GM23338 (cell line): ENCODE measurements around the gene NTNG1. TPM values are rescaled to one million over a fixed set of nuclear protein-coding genes. Genes with fewer than 3 reads are reported as not detected.

ENCODE experiments used
- ATAC-seq: fragments of 200-7000 bp; cut with Tn5 transposase; 3 replicates; pipeline ENCODE4 v1.9.1; 2020
- DNase-seq: peaks from one replicate; pipeline ENCODE4 v3.0.0-alpha.2; 2015; ENCODE audit warnings: low spot score
- H2AFZ ChIP-seq: fragments of 200-600 bp; sonication (generic); 2 replicates; pipeline ENCODE4 v1.8.0; 2016; ENCODE audit warnings: antibody characterized with exemption, mild to moderate bottlenecking, moderate library complexity
- H3F3A ChIP-seq: fragments of 200-600 bp; sonication (generic); replicated peaks from 2 replicates; pipeline ENCODE4 v1.8.0; 2017; ENCODE audit warnings: antibody characterized with exemption, mixed run types, low read depth
- H3K27ac ChIP-seq: fragments of 200-600 bp; sonication (generic); 2 replicates; pipeline ENCODE4 v1.6.1; 2016; ENCODE audit warnings: low read depth
- H3K27me3 ChIP-seq: fragments of 200-600 bp; sonication (generic); 2 replicates; pipeline ENCODE4 v1.8.0; 2016; ENCODE audit warnings: mild to moderate bottlenecking, mixed run types, moderate library complexity; ENCODE audit not compliant: insufficient read depth
- H3K36me3 ChIP-seq: fragments of 200-600 bp; sonication (generic); 2 replicates; pipeline ENCODE4 v1.8.0; 2016; ENCODE audit warnings: mild to moderate bottlenecking; ENCODE audit not compliant: insufficient read depth
- H3K4me1 ChIP-seq: fragments of 200-600 bp; sonication (generic); 2 replicates; pipeline ENCODE4 v1.8.0; 2016; ENCODE audit warnings: mild to moderate bottlenecking, moderate library complexity; ENCODE audit not compliant: insufficient read depth
- H3K4me2 ChIP-seq: fragments of 200-600 bp; sonication (generic); 2 replicates; pipeline ENCODE4 v1.7.1; 2017; ENCODE audit warnings: mixed run types
- H3K4me3 ChIP-seq: fragments of 200-600 bp; sonication (generic); 2 replicates; pipeline ENCODE4 v1.6.1; 2016; ENCODE audit warnings: mixed run types
- H3K79me2 ChIP-seq: fragments of 200-600 bp; sonication (generic); replicated peaks from 2 replicates; pipeline ENCODE4 v1.8.0; 2017; ENCODE audit warnings: mild to moderate bottlenecking; ENCODE audit not compliant: insufficient read depth
- H3K9me2 ChIP-seq: fragments of 200-600 bp; sonication (generic); 2 replicates; pipeline ENCODE4 v1.8.0; 2017; ENCODE audit not compliant: insufficient read depth
- H4K20me1 ChIP-seq: fragments of 200-600 bp; sonication (generic); replicated peaks from 2 replicates; pipeline ENCODE4 v1.8.0; 2017; ENCODE audit warnings: mild to moderate bottlenecking; ENCODE audit not compliant: insufficient read depth
- H3K27ac Mint-ChIP-seq: 2 replicates; pipeline ENCODE4 v1.8.0; 2020; ENCODE audit warnings: inconsistent platforms, mild to moderate bottlenecking, moderate library complexity, mixed read lengths
- H3K27me3 Mint-ChIP-seq: 3 replicates; pipeline ENCODE4 v1.8.0; 2022; ENCODE audit warnings: low read depth, mild to moderate bottlenecking, moderate library complexity, mixed read lengths, inconsistent platforms; ENCODE audit not compliant: insufficient read depth, poor library complexity
- H3K36me3 Mint-ChIP-seq: 3 replicates; pipeline ENCODE4 v1.8.0; 2021; ENCODE audit warnings: low read depth, mild to moderate bottlenecking, inconsistent platforms, moderate library complexity, mixed read lengths
- H3K4me1 Mint-ChIP-seq: 3 replicates; pipeline ENCODE4 v1.8.0; 2020; ENCODE audit warnings: mild to moderate bottlenecking, inconsistent platforms, mixed read lengths
- H3K4me3 Mint-ChIP-seq: 3 replicates; pipeline ENCODE4 v1.8.0; 2021; ENCODE audit warnings: moderate library complexity, mild to moderate bottlenecking, inconsistent platforms, mixed read lengths
- H3K9me3 Mint-ChIP-seq: 3 replicates; pipeline ENCODE4 v1.8.0; 2020; ENCODE audit warnings: moderate library complexity, mild to moderate bottlenecking, inconsistent platforms, mixed read lengths
- CREB1 ChIP-seq: fragments of 250-450 bp; sonication (Bioruptor Pico); IDR thresholded peaks from 2 replicates; pipeline ENCODE4 v1.5.0; 2020; ENCODE audit warnings: low read depth, mild to moderate bottlenecking, moderate library complexity
- CTCF ChIP-seq, 2 experiments: fragments of 200-600 bp in 1 of 2; sonication (generic) in 1 of 2; conservative IDR thresholded peaks; 2 replicates each; pipeline versions ENCODE4 v1.5.1 to v1.6.1; 2016 to 2017; ENCODE audit warnings: antibody characterized with exemption in 2 of 2, low read depth in 2 of 2, mild to moderate bottlenecking in 2 of 2, moderate library complexity in 1 of 2
- ETS1 ChIP-seq: IDR thresholded peaks from 2 replicates; pipeline ENCODE4 v1.6.1; 2016; ENCODE audit warnings: antibody characterized with exemption
- EZH2 ChIP-seq: fragments of 200-600 bp; sonication (generic); IDR thresholded peaks from one replicate; pipeline ENCODE4 v1.8.0; 2017; ENCODE audit warnings: antibody characterized with exemption, mild to moderate bottlenecking, low read depth; ENCODE audit not compliant: unreplicated experiment
- EZH2phosphoT487 ChIP-seq: fragments of 200-600 bp; sonication (generic); IDR thresholded peaks from one replicate; pipeline ENCODE4 v1.8.1; 2018; ENCODE audit warnings: antibody characterized with exemption; ENCODE audit not compliant: unreplicated experiment
- JUNB ChIP-seq: IDR thresholded peaks from one replicate; pipeline ENCODE4 v1.6.1; 2016; ENCODE audit warnings: antibody characterized with exemption; ENCODE audit not compliant: unreplicated experiment
- NANOG ChIP-seq: IDR thresholded peaks from 2 replicates; pipeline ENCODE4 v1.6.1; 2016; ENCODE audit warnings: antibody characterized with exemption, borderline replicate concordance
- POLR2AphosphoS5 ChIP-seq: IDR thresholded peaks from 2 replicates; pipeline ENCODE4 v1.6.1; 2016; ENCODE audit warnings: antibody characterized with exemption, low read depth
- REST ChIP-seq: IDR thresholded peaks from one replicate; pipeline ENCODE4 v1.6.1; 2018; ENCODE audit warnings: antibody characterized with exemption; ENCODE audit not compliant: unreplicated experiment
- STAT1 ChIP-seq: IDR thresholded peaks from one replicate; pipeline ENCODE4 v1.6.1; 2016; ENCODE audit warnings: antibody characterized with exemption; ENCODE audit not compliant: unreplicated experiment
- ZNF114 ChIP-seq: fragments of 250-450 bp; sonication (Bioruptor Pico); IDR thresholded peaks from 2 replicates; pipeline ENCODE4 v1.5.0; 2020; ENCODE audit warnings: mild to moderate bottlenecking, moderate library complexity
- ZNF331 ChIP-seq: fragments of 250-450 bp; sonication (Bioruptor Pico); IDR thresholded peaks from 2 replicates; pipeline ENCODE4 v1.5.0; 2020; ENCODE audit warnings: low read depth, mild to moderate bottlenecking, moderate library complexity
- ZNF462 ChIP-seq: fragments of 250-450 bp; sonication (Bioruptor Pico); IDR thresholded peaks from 2 replicates; pipeline ENCODE4 v1.5.0; 2020; ENCODE audit warnings: mild to moderate bottlenecking, moderate library complexity
- polyA plus RNA-seq: library from polyadenylated mRNA; unstranded; fragments of >200 nt; fragmentation: Nextera tagmentation; extraction: Ambion mirVana; gene quantifications from 2 replicates; pipeline ENCODE4 v1.2.1, GENCODE V29; 2016
- total RNA-seq: library from RNA; depleted of rRNA; stranded (reverse); fragments of >200 nt; shearing (Covaris generic); gene quantifications from 2 replicates; pipeline ENCODE4 v1.2.3, GENCODE V29; 2014

The NTNG1 gene
- total and polyA plus RNA-seq, 2 experiments from 2014 or later: 7.2 to 10.3 TPM

GRCh38 chr1:107525145-107525544 lies 384.3 kb downstream of the NTNG1 start:
- no peak overlapping the region for H3K4me3 Mint-ChIP-seq
- no peaks in the 10 kb centered on the region for H3K36me3 Mint-ChIP-seq
- H3K4me3 ChIP-seq: no peak overlapping the region
- DNase-seq (no peak), ATAC-seq (no peak)
- H3F3A ChIP-seq: no peaks in the 10 kb centered on the region
- peaks cover 7% of the 10 kb centered on the region for H3K9me2 ChIP-seq
- no peaks in the 10 kb centered on the region; the same call in 2 of the 3 replicates for H3K9me3 Mint-ChIP-seq
- no peaks in the 10 kb centered on the region for H3K27me3 ChIP-seq
- TF ChIP-seq REST: no peak
- no peak for TF ChIP-seq JUNB
- no peak for TF ChIP-seq ZNF462 (CRISPR knock-in tag)
- TF ChIP-seq EZH2phosphoT487: no peak
- TF ChIP-seq STAT1: no peak
- TF ChIP-seq NANOG: no peak
- TF ChIP-seq POLR2AphosphoS5: no peak
- no peak for TF ChIP-seq ZNF331 (CRISPR knock-in tag)
- TF ChIP-seq CREB1 (CRISPR knock-in tag): no peak
- TF ChIP-seq ZNF114 (CRISPR knock-in tag): no peak
- no peak for TF ChIP-seq EZH2
- TF ChIP-seq ETS1: no peak
- no peak for TF ChIP-seq CTCF (conservative IDR thresholded peaks at IDR 0.05; ENCODE audit: low read depth in 2 of 2)
- peaks cover 9% of the 10 kb centered on the region for H3K4me1 ChIP-seq
- H3K27me3 Mint-ChIP-seq: no peaks in the 10 kb centered on the region
- peak overlapping the region; percentile 16 for H2AFZ ChIP-seq
- no peaks in the 10 kb centered on the region; the same call in 1 of the 2 replicates for H4K20me1 ChIP-seq
- H3K4me2 ChIP-seq: no peak overlapping the region
- H3K79me2 ChIP-seq: no peaks in the 10 kb centered on the region
- peaks cover 18% of the 10 kb centered on the region for H3K4me1 Mint-ChIP-seq
- peak overlapping the region; percentile 9; the same call in 1 of the 2 replicates for H3K27ac Mint-ChIP-seq
- H3K27ac ChIP-seq: no peak overlapping the region
- no peaks in the 10 kb centered on the region for H3K36me3 ChIP-seq
